Measurements from ENCODE around the gene TOPAZ1. TPM values are rescaled to one million over a fixed set of nuclear protein-coding genes. Genes with fewer than 3 reads are reported as not detected.

The TOPAZ1 gene
- not detected in 2 replicates for total RNA-seq

DNA sequence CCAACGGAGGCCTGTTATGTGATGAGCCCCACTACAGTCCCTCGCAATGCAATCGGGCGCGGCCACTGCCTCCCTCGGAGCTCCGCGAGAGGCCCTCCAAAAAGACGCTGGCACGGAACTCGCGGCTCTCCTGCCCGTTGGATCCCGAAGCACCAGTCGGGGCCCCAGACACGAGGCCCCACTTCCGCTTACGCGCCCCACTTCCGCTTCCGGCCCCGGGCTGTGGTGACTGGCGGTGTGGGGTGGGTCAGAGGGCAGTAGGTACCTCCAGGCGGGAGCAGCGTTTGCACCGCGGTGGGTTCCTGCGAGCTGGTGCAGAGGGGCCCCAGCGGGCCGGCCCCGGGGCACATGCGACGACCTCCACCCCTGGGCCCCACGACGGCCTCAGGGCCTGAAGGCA lies at the start of gene TOPAZ1:
TOPAZ1 (plus strand) TSS at position 181 of the 400 bp plus-strand sequence; CDS start at position 349, 168 bp downstream.

GRCh38 chr3:44338010-44338827 lies 96.5 kb downstream of the TOPAZ1 start, which contains the start of gene TCAIM:
TCAIM (plus strand) TSS chr3:44338766; CDS start chr3:44354783, 16,017 bp downstream.

Other genes starting within 250 kb of the TOPAZ1 start
- 25.3 and 46.0 TPM in 2 replicates for gene TCAIM, start 96.9 kb downstream of the TOPAZ1 start, total RNA-seq
- gene ZNF445, start 235.8 kb downstream of the TOPAZ1 start, total RNA-seq, result 4.0 and 5.1 TPM in 2 replicates

All from tracheal epithelial cell (primary cell).